HG02938 (cell line): Measurements from ENCODE around the gene ATAD2B.
"Not testable (repeated sequence)": the region's sequence is repeated elsewhere in the genome, so short reads cannot be mapped to it uniquely, and the experiment has no call there.

Experiments
- ATAC-seq: cut with Tn5 transposase; IDR thresholded peaks from one replicate; pipeline ENCODE4 v1.9.1; 2021; ENCODE audit warnings: mild to moderate bottlenecking, moderate library complexity; ENCODE audit not compliant: unreplicated experiment

Gene ATAD2B

DNA sequence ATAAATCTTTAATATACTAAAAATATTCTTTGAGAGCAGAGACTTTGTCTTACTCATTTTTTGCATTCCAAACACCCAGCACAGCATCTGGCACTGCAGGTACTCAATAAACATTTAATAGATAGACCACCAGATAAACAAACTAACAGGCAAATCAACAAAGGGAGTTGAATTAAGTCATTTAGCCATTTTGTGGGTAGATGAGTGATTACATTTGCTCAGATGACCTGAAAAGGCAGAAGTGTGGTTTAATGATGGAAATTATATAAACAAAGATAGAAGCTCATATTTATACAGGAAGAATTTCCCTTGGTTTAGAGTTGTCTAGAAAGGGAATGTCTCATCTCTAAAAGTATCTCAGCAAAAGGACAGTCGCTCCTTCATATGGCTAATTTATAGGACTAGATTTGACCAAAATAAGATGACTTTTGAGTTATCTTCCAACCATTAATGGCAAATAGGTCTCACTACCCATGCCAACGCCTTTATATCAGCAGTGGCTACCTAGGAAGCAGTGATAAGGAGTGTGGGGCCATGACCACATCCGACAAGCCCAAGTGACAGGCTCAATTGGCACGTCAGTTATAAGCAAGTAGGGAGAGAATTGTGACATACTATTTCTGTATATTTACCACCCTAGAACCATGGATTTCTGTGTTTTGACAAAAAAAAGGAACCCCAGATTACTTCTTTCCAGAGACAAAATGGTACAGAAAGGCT is 173.5 kb downstream of the ATAD2B start:
- no peak for ATAC-seq

DNA sequence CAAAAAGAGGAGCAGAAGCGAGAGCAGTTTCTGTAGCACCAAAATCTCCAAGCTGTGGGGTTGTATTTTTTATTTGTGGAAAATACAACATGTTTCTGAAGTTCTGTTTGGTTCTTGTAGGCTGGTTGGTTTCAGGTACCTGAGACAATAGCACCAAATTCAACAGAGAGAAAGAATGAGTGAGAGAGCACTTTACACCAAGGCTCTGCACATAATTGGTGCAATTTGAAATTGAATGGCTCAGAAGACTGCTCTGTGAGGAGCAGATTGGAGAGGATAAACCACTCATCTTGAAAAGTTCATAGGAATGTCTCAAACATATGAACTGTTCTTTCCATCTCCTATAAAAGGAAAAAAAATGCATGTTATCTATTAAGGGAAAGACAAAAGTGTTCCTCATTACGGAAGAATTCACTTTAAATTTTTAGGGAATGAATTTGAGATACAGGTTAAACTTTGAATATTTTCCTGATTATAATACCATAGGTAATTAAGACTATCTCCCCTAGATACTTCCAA is 175.1 kb downstream of the ATAD2B start:
- no peak for ATAC-seq

DNA sequence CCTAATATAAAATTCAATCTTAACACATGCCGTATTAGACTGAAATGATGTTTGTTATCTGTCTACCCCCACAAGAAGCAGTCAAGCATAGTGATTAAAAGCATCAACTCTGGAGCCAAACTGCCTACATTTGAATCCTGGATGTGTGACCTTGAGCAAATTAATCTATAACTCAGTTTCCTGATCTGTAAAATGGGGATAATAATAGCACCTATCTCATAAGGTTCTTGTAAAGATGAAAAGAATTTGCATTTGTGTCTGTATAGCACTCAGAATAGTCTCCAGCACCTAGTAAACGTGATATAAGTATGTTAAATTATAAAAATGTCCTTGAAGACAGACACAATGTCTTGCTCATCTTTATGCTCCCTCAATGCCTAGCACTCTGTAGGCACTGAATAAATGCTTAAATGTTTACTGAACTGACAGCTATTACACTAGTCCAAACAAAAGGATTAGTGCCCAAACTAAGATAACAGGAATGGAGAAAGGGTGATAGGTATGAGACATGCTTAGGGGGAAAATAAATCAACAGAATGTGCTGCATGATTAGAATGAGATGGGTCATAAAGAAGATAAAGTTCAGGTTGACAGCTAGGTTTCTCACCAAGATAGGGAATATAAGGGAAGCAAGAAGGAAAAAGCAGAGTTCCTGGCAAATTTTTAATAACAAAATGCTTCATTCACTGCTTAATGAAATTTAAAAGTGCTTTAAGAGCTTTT is 180.6 kb downstream of the ATAD2B start:
- ATAC-seq = peak; percentile 38

DNA sequence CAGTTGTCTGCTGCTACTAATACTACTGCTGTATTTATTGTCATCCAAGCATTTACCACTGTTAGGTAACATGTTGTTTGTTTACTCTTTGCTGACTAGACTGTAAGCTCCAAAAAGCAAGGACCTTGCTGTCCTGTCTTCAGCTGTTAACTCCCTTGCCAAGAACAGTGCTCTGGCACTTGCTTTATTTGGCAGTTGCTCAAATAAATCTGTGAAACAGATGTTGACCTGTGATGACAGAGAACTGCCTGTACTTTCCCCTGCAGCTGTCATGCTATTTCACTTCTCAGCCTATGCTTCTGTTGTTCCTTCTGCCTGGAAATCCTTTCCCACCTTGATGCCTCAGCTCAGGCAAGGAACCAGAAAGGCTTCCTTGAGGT is 181.2 kb downstream of the ATAD2B start:
- ATAC-seq = peak; percentile 56

DNA sequence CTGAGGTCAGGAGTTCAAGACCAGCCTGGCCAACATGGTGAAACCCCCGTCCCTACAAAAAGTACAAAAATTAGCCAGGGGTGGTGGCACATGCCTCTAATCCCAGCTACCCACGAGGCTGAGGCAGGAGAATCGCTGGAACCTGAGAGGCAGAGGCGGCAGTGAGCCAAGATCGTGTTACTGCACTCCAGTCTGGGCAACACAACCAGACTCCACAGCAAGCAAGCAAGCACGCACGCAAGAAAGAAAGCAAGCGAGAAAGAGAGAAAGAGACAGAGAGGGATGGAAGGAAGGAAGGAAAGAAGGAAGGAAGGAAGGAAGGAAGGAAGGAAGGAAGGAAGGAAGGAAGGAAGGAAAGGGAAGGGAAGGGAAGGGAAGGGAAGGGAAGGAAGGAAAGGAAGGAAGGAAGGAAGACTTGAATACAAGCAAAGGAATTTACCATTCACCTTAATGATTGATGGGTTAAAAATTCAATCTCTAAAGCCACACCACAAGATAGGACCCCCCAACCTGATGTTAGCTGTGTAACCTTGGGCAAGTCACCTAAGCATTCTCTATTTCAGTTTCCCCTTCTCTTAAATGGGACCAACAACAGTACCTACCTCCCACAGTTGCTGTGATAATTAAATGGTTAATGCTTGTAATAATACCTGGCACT is 181.7 kb downstream of the ATAD2B start:
- ATAC-seq = peak; percentile 24

DNA sequence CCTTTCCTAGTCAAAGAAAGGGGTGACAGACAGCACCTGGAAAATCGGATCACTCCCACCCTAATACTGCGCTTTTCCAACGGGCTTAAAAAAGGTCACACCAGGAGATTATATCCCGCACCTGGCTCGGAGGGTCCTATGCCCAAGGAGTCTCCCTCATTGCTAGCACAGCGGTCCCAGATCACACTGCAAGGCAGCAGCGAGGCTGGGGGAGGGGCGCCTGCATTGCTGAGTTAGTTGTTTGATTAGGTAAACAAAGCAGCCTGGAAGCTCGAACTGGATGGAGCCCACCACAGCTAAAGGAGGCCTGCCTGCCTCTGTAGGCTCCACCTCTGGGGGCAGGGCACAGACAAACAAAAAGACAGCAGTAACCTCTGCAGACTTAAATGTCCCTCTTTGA is 190.1 kb downstream of the ATAD2B start:
- ATAC-seq = not testable (repeated sequence)

DNA sequence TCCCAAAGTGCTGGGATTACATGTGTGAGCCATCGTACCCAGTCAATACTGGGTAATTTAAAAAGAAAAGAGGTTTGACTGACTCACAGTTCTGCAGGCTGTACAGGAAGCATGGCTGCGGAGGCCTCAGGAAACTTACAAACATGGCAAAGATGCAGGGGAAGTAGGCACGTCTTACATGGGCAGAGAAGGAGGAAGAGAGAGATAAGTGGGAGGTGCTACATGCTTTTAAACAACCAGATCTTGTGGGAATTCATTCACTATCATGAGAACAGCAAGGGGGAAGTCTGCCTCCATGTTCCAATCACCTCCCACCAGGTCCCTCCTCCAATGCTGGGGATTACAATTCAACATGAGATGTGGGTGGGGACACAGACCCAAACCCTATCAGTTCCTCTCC is 192.5 kb downstream of the ATAD2B start:
- ATAC-seq = no peak

DNA sequence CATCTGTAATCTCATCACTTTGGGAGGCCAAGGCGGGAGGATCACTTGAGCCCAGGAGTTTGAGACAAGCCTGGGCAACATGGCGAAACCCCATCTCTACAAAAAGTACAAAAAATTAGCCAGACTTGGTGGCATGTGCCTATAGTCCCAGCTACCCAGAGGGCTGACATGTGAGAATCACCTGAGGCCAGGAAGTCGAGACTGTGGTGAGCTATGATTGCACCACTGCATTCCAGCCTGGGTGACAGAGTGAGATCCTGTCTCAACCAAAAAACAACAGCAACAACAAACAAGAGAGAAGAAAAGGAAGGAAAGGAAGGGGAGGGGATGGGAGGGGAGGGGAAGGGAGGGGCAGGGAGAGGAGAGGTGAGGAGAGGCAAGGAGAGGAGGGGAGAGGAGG is 203.9 kb downstream of the ATAD2B start:
- ATAC-seq = not testable (repeated sequence)

DNA sequence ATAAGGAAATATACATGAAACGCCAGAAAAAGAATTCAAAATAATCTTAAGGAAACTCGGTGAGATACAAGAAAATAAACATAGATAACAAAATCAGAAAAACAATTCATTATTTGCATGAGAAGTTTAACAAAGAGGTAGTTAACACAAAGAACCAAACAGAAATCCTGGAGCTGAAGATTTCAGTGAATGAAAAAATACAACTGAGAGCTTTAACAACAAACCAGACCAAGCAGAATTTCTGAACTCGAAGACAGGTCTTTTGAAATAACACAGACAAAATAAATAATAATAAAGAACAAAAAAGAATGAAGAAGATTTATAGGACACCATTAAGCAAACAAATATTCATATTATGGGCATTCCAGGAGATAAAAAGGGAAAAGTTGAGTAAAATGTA is 204.7 kb downstream of the ATAD2B start:
- ATAC-seq = no peak

DNA sequence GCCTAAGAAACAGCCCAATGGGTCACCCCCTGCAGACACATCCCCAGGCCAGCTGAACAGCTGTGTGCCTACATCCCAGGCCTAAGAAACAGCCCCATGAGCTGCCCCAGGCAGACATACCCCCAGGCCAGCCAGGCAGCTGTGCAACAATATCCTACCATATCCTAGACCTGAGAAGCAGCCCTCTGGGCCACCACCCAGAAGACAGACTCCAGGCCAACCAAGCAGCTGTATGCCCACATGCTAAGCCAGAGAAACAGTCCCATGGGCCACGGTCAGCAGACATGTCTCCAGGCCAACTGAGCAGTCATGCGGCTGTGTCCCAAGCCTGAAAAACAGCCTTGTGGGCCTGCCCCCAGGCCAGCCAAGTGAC is 205.5 kb downstream of the ATAD2B start:
- no peak for ATAC-seq

DNA sequence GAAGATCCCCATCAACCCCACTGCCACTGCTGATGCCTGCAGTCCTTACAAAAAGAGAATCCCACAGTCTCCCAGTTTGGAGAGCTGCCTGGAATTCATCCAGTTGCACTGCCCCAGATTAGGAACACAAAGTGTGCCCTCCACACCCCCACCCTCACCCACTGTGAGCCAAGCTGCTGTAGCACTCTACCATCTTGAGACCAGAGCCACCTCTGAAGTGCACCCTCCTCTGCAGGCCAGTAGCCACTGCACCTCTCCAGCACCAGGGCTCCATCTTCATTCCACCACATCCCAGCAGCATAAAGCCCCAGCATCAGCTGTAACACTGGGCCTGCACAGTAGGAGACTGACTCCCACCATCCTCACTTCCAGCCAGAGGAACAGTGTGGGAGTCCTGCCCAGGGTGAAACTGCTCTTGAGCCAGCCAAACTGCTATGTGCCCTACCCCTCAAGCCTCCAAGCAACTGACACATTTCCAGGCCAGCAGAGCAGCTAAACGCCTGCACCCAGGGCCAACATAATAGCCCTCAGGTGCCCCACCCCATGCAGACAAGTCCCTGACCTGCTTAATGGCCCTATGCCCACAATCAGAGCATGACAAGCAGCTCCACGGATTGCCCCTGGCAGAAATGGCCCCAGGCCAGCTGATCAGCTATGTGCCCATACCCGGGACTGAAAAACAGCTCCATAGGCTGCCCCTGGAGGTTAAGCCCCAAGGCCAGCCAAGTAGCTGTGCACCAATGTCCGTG is 206.0 kb downstream of the ATAD2B start:
- no peak for ATAC-seq

DNA sequence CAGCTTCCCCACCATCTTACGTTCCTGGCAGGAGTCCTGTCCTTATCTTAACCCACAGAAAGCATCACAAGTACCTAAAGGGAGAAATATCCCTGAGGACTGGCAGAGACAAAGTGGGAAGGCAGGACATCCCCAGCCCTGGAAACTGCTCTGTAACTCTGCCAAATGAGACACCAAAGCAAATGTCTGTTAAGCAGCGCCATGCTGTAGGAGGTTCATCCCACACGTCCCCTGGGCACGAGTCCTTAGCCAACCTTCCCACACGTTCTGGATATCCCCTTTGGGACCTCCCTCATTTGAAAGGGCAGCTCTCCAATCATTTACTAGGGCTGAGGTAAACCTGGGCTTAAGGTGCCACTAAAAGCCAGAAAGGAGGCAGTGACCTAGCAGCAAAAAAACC is 207.2 kb downstream of the ATAD2B start:
- ATAC-seq = no peak

DNA sequence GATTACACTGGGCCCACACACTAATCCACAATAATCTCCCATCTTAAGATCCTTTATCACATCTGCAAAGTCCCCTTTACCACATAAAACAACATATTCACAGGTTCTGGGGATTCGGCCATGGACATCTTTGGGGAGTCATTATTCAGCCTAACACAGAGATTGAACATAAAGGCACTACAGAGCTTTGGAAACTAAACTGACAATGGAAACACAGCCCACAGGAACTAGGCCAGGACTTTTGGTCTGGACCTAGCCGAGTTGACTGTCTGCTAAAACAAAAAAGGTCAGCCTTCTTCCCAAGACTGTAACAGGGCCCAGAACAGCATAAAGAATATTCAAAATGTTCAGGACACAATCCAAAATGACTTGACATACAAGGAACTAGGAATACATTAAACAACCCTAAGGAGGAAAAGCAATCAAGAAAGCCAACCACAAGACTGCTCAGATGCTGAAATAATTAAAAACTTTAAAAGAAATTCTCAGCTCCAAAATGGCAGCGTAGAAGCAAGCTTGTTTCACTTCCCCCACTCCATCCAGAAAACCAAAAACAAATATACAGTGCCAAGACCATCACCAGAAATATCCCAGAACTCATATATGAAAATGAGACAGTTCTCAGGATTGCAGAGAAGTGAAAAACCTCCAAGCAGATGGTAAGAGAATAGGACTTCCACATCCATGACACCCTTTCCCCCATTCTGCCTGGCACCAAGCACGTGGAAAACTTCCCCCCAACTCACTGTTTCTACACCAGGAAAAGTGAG is 207.8 kb downstream of the ATAD2B start:
- ATAC-seq = no peak

DNA sequence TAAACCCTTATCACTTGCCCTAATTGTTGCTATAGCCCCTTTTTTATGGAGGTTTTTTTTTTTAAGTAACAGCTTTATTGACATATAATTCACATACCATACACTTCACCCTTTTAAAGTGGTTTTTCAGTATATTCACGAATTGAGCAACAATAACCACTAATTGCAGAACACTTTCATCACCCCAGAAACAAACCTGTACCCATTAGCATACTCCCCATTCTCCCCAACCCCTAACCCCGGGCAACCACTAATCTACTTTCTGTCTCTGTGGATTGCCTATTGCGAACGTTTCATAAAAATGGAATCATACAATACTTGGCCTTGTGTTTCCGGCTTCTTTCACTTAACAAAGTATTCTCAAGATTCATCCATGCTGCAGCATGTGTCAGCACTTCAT is 213.6 kb downstream of the ATAD2B start:
- no peak for ATAC-seq

DNA sequence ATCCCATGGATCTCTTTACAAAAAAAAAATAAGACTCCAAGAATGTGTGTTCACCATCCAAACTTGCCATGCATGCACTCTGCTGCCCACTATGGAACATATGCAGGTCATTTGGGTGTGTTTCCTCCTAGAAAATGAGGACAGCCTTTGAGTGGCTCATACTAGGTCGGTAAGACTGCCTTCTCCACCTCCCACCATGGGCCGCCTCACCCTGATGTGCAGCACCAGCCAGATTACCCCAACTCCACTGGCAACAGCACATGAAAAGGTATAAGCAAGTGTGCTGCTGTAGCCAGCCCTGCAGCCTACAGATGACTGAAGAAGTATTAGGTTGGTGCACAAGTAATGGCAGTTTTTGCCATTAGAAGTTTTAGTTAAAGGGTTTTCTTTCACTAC is 214.2 kb downstream of the ATAD2B start:
- ATAC-seq = no peak

DNA sequence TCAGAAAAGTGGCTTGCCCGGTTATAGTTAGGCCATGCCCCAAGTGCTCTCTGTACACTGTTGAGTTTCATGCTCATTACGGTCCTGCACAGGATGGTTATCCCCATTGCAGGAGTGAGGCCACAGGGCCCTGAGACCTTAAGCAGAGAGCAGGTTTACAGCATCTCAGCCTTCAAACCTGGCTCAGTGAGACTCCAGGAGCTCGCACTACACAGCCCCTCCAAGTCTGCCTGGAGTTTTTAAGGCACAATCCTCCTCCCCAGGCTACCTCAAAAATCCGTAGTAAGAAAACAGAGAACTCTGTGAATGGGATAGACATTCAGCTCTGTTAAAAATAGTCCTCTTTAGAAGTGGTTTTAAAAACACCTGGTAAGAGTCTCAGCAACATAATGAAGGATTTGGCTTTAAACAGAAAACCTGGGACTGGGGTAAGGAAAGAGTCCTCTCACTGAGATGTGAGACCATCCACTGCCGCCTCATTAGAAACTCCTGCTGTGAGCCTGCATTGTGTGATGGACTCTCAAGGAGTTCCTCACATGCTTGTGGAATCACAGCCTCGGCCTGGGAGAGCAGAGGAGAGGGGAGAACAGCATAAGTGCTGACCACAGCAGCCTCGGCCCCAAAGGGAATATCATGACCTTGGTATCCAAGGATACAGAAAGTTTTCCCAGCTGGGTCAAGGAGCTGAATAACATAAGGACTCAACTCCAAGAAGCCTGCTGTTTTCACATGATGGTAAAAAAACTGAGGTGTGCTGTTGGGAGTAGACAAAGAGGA is 214.8 kb downstream of the ATAD2B start:
- no peak for ATAC-seq

DNA sequence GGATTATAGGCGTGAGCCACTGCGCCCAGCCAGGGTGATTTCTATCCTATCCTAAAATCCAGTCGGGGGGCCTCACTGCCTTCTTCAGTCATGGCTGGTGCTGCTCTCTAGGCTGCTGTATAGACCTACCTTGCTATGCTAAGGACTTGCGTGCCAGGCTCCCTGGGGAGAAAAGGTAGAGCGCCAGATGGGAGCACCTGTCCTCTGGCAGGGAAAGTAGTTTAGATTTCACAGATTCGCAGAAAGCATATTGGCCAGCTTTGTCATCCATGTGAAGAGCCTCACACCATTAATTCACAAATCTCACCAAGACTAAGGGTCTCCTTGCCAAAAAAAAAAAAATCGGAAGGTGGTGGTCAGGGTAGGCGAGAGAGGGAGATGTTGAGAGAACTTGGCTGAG is 217.6 kb downstream of the ATAD2B start:
- no peak for ATAC-seq

DNA sequence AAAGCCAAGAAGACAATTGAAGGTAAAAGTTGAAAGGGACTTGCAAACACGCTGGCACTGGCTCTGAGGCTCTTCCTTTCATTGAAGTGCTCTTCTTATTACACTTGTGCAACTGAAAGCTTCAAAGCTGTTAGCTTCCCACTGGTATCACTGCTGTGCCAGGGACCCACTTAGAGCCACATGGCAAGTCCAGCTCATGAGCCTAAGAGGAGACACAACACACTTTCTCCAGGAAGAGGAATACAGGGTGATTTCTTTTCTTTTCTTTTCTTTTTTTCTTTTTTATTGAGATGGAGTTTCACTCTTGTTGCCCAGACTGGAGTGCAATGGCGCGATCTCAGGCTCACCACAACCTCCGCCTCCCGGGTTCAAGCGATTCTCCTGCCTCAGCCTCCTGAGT is 218.2 kb downstream of the ATAD2B start:
- ATAC-seq = no peak

DNA sequence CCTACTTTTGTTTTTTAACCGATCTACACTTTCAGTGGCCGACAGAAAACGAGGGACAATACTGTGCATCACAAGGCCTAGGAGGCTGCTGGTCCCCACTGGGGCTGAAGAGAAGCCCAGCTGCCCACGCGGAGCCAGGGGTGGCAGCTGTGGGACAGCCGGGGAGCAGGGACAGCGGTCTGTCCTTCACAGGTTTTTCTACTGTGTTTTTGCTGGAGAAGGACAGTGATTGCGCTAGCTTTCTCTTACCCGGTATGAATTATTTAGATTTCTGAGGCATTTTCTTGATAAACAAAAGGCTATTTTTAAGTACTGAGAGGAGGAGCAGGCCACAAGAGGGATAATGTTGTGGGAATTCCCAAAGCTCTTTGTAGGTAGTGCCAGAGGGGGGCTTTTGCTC is 219.8 kb downstream of the ATAD2B start:
- no peak for ATAC-seq

DNA sequence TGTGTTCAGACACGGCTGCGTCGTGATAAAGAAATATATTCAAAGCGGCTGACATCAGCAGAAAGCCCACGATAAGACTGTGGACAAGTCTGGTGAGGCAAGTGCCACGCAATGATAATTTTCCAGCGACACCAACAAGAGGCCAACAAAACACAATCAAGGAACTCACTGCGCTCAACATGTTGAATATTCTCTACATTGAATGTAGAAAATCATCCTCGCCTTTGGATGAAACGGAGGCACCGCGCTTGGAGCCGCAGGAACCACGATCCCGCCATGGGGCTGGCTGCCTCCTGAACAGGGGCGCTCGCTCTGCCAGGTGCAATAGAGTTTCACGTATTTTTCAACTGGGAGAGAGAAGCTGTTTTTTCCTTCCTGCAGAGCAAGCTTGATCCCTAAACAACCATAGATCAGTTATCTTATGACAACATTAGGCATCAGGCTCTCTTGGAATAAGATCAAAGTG is 220.3 kb downstream of the ATAD2B start:
- no peak for ATAC-seq
